Neutrophil (primary cell): Measurements from ENCODE around the gene NPHP4.

Experiments used
- H3K27ac ChIP-seq: fragments of 200-600 bp; sonication (generic); 2 replicates; pipeline ENCODE4 v1.5.1; 2016; ENCODE audit warnings: mild to moderate bottlenecking, moderate library complexity
- H3K27me3 ChIP-seq: fragments of 200-600 bp; sonication (generic); 2 replicates; pipeline ENCODE4 v1.6.0; 2016; ENCODE audit warnings: mild to moderate bottlenecking
- H3K36me3 ChIP-seq: fragments of 200-600 bp; sonication (generic); 2 replicates; pipeline ENCODE4 v1.5.1; 2017
- H3K4me1 ChIP-seq, 2 experiments: fragments of 200-600 bp in 1 of 2; sonication (generic) in 1 of 2; 1 replicate in 1 of 2; 2 replicates in 1 of 2; pipeline versions ENCODE4 v1.5.1 to v1.6.1; 2013 to 2016; ENCODE audit warnings: low read depth in 1 of 2, low read length in 1 of 2, mild to moderate bottlenecking in 1 of 2, moderate library complexity in 1 of 2; ENCODE audit not compliant: control insufficient read depth in 1 of 2, insufficient read depth in 1 of 2
- H3K4me3 ChIP-seq, 2 experiments: fragments of 200-600 bp in 1 of 2; sonication (generic) in 1 of 2; 1 replicate in 1 of 2; 2 replicates in 1 of 2; pipeline ENCODE4 v1.5.1; 2013 to 2016; ENCODE audit warnings: low read depth in 1 of 2, low read length in 1 of 2, mild to moderate bottlenecking in 1 of 2, moderate library complexity in 1 of 2
- H3K9me3 ChIP-seq: fragments of 200-600 bp; sonication (generic); 2 replicates; pipeline ENCODE4 v1.5.1; 2016
- TF ChIP-seq, protein P1 (sequence below): fragments of 200-600 bp; sonication (generic); IDR thresholded peaks from 2 replicates; pipeline ENCODE4 v1.5.1; 2016; ENCODE audit warnings: antibody characterized with exemption

Gene NPHP4

DNA sequence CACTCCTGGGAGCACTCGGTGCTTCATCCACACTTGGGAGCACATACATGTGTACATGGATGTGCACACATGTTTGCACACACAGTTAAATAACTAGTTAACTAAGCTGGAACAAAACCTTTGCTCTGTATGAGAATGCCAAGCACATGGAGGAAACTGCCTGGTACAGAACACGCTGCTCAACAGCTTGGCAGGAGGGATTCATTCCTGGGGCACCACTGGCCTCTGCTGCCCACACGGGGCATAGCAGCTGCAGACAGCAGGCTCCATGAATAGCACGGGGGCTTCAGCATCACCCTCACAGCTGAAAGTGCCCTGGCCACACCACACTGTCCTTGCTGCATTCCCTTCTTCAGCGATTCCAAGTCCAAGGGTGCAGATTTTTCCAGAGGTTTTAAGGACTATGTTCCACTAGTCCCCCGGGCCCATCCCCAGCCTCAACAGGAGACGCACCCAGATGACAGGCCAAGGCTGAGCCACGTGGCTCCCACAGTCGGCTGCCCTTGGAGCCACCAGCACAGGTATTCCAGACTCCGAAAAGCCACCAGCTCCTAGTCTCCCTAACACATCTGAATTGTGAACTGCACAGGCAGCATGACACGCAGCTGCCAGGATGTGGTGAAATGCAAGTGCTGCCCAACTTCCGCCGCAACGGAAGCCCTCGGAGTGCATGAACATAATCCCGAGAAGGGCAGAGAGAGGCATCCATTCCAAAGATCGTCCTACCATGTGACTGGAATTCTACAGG lies 16.9 kb downstream of the NPHP4 start:
- TF ChIP-seq, protein P1, sequence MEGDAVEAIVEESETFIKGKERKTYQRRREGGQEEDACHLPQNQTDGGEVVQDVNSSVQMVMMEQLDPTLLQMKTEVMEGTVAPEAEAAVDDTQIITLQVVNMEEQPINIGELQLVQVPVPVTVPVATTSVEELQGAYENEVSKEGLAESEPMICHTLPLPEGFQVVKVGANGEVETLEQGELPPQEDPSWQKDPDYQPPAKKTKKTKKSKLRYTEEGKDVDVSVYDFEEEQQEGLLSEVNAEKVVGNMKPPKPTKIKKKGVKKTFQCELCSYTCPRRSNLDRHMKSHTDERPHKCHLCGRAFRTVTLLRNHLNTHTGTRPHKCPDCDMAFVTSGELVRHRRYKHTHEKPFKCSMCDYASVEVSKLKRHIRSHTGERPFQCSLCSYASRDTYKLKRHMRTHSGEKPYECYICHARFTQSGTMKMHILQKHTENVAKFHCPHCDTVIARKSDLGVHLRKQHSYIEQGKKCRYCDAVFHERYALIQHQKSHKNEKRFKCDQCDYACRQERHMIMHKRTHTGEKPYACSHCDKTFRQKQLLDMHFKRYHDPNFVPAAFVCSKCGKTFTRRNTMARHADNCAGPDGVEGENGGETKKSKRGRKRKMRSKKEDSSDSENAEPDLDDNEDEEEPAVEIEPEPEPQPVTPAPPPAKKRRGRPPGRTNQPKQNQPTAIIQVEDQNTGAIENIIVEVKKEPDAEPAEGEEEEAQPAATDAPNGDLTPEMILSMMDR, result peak; percentile 94
- no peaks in the 10 kb centered on the region for H3K27me3 ChIP-seq
- H3K4me3 ChIP-seq, result peak overlapping the region; percentile 44 to 48
- peak overlapping the region; percentile 83 for H3K27ac ChIP-seq
- H3K36me3 ChIP-seq, result no peaks in the 10 kb centered on the region
- H3K9me3 ChIP-seq, result no peaks in the 10 kb centered on the region
- peaks cover 49 to 54% of the 10 kb centered on the region in 2 experiments for H3K4me1 ChIP-seq

DNA sequence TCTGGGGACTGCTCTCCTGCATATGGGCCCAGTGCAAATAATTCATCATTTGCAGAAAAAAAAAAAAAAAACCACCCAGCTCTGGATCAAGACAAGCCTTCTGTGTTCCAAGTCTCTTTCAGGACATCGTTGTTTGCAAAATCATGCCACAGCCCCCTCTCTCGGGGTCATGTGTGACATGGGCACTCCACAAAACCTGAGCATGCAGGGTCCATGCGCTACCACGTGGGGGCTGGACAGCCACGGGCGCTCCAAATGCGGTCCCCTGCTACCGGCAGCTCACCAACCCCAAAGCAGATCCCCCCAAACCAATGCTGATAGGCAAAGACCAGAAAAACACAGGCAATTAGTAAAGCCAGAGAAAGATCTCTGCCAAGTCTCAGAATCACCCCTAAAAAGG lies 17.6 kb downstream of the NPHP4 start:
- H3K4me3 ChIP-seq, result no peak overlapping the region
- no peaks in the 10 kb centered on the region for H3K27me3 ChIP-seq
- no peak overlapping the region for H3K27ac ChIP-seq
- TF ChIP-seq, protein P1, result no peak
- no peaks in the 10 kb centered on the region for H3K9me3 ChIP-seq
- H3K4me1 ChIP-seq, result peaks cover 43 to 48% of the 10 kb centered on the region in 2 experiments
- H3K36me3 ChIP-seq, result no peaks in the 10 kb centered on the region

GRCh38 chr1:5973771-5974170 lies 18.5 kb downstream of the NPHP4 start:
- TF ChIP-seq, protein P1, result no peak
- no peaks in the 10 kb centered on the region for H3K9me3 ChIP-seq
- no peaks in the 10 kb centered on the region for H3K36me3 ChIP-seq
- peaks cover 35 to 40% of the 10 kb centered on the region in 2 experiments for H3K4me1 ChIP-seq
- no peaks in the 10 kb centered on the region for H3K27me3 ChIP-seq
- no peak overlapping the region for H3K4me3 ChIP-seq
- no peak overlapping the region for H3K27ac ChIP-seq

- TF ChIP-seq, protein P1, result no peak
- H3K4me3 ChIP-seq, result no peak overlapping the region
Measured at GRCh38 chr1:5972198-5972520, 20.1 kb downstream of the NPHP4 start.

DNA sequence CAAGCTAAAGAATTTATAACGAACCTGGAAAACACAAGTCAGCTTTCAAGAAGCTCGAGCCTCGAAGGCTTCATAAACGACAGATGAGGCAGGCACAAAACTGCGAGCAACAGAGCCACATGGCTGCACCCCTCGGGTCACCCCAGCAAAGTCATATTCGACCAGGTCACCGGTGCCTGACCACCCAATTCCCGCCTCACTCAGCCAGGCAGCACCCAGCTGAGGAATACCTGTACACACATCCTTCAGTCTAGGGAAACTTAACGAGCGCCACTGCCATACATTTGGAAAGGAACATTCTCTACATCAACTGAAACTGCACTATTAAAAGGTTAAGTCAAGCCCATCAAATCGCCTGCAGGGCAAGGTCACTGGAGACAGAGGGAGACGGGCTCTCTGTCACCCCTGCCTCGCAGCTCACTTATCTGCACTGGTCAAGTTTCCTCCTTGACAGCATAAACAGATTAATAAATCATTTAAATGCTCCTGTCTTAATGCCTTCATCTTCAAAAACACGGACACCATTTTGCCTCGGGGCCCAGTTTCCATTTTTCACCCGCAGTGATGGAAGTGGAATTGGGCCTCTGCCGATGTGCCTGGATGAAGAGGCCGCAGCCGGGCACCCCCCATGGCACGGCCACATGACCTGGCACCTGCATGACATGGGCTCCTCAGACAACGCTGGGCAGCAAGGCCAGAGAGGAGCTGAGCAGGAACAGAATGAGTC lies 20.6 kb downstream of the NPHP4 start:
- Histone ChIP-seq H3K4me3 (no peak overlapping the region), H3K4me1 (peaks cover 19 to 20% of the 10 kb centered on the region in 2 experiments), H3K27ac (no peak overlapping the region), H3K9me3 (no peaks in the 10 kb centered on the region), H3K27me3 (no peaks in the 10 kb centered on the region), H3K36me3 (peaks cover 20% of the 10 kb centered on the region)
- TF ChIP-seq, protein P1, result no peak

More at GRCh38 chr1:5972198-5972520, 20.1 kb downstream of the NPHP4 start:
- Histone ChIP-seq H3K36me3 (peaks cover 15% of the 10 kb centered on the region), H3K27me3 (no peaks in the 10 kb centered on the region), H3K9me3 (no peaks in the 10 kb centered on the region), H3K27ac (no peak overlapping the region), H3K4me1 (peaks cover 25% of the 10 kb centered on the region in 2 experiments)
